T-helper 2 cell treated with Interferon-gamma antibody and Interleukin-4, amounts not matched to agents 100 ng/mL and 5 ng/mL, for 36 hours (primary cell): ENCODE data around the gene TUBA1A. TPM values are rescaled to one million over a fixed set of nuclear protein-coding genes. Genes with fewer than 3 reads are reported as not detected.
"Not testable (repeated sequence)": the region's sequence is repeated elsewhere in the genome, so short reads cannot be mapped to it uniquely, and the experiment has no call there.

Experiments used
- intact Hi-C: fragments of 100-400 bp; cut with micrococcal nuclease; formaldehyde crosslinking; loops from one replicate; pipeline ENCODE4 v1.15.1; 2023
- total RNA-seq: library from RNA; stranded (reverse); gene quantifications from 2 replicates; pipeline ENCODE4 v1.2.3, GENCODE V29; 2022

TUBA1A gene
- total RNA-seq, 1 donor from 2014 or later: 90.7 TPM

GRCh38 chr12:49160399-49160798 is 28.5 kb downstream of the TUBA1A start:
- intact Hi-C loops: no loop called here

DNA sequence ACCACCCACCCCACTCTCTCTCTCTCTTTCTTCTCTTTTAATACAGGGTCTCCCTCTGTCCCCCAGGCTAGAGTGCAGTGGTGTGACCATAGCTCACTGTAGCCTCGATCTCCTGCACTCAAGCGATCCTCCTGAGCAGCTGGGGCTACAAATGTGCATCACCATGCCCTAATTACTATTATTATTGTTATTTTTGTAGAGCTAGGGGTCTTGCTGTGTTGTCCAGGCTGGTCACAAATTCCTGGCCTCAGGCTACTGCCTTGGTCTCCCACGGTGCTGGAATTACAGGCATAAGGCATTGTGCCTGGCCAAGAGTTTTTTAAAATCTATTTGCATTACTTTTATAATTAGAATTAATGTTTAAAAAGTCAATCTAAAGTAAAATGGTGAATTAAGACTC is 34.7 kb downstream of the TUBA1A start:
- intact Hi-C loops: no loop called here

DNA sequence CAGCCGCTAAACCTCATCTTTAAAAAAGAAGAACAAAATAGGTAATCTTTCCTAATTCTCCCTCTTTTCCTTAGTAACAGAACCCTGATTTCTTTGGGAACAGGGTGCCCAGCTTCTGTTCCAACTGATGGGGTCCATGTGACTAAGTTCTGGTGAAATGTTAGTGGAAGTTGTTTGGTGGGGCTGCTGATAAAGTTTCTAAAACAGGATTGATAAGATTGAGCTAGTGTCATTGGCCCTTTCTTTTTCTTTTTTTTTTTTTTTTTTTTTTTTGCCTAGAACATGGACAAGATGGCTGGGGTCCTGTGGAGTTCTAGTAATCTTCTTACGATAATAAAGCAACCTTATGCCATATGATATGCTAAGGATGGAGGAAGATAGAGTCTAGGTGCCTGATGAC is 41.5 kb downstream of the TUBA1A start:
- intact Hi-C loops: no loop called here

DNA sequence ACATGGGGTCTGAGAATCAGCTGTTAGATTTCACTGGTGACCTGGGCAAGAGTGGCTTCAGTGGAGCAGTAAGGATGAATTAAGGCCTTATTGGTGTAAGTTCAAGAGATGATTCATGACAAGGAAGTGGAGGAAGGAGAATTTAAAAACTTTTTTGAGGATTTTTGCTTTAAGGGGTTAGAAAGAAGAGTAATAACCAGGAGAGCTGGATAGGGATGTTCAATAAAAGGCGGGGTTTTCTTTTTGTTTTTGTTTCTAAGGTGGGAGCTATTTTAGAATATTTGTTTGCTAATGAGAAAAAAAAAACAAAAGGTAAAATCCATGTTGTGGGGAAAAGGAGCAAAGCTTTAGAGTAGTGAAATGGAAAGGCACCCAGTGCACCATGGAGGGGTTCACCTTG is 42.5 kb downstream of the TUBA1A start:
- intact Hi-C loops: no loop called here

DNA sequence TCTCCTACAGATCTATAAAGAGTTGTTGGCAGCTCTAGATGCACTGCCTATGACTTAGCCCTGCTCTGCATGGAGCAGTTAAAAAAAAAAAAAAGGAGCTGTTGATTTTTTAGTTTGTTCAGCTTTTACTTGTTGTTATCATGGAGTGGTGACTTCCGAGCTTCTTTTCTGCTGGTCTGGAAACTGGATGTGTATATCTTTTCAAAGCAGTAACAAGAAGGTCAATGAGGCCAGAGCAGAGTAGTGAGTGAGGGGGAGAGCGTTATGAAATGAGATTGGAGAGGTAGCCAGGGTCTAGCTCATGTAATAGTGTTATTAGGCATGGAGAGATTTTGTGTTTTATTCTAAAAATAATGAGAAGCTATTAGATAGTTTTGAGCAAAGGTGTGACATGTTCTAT is 44.5 kb downstream of the TUBA1A start:
- intact Hi-C loops: no loop called here

DNA sequence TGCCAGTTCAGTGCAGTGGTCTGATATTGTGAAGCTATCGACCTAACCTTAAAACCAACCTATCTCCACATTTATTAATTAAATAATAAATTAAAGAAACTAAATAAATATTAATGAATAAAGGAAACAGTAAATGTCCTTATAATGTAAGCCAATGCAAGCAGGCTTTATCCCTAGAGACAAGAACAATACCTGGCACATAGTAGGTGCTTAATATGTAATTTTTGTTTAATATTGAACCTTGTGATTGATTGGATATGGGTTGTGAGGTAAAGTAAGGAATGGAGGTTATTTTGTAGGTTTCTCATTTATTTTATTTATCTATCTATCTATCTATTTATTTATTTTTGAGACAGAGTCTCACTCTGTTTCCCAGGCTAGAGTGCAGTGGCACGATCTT is 49.9 kb downstream of the TUBA1A start:
- intact Hi-C loops: no loop called here

DNA sequence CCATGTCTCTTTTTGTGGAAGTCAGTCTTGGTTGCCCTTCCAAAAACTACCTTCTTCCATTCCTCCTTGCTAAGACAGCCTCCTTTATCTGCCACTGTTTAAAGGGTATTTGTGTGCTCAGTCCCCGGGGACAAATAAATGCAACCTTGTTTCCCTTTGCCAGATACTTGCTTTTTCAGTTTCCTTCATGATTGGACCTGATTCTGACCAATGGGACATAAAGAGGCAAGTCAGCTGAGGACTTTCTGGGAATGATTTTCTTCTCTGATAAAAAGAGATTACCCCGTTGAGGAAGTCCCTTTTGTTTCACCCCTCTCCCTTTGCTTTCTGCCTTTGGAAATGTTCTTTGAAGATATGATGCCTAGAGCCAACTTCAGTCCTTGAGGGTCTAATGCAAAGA is 50.3 kb downstream of the TUBA1A start:
- intact Hi-C loops: no loop called here

- intact Hi-C loops: no loop called here
Observed at GRCh38 chr12:49137476-49137875, 51.4 kb downstream of the TUBA1A start.

GRCh38 chr12:49136997-49137396 is 51.9 kb downstream of the TUBA1A start:
- intact Hi-C loops: not testable (repeated sequence)

Other genes with a start within 250 kb of the TUBA1A start
- 126 TPM in 2 replicates for gene ARF3, start 231.6 kb downstream of the TUBA1A start, total RNA-seq
- 1.2 and 1.9 TPM in 2 replicates for gene WNT10B, start 217.3 kb downstream of the TUBA1A start, total RNA-seq
- not detected in 2 replicates for gene WNT1, start 210.8 kb downstream of the TUBA1A start, total RNA-seq
- 0.16 and 0.23 TPM in 2 replicates for gene DDN, start 189.7 kb downstream of the TUBA1A start, total RNA-seq
- gene PRKAG1, start 170.3 kb downstream of the TUBA1A start, total RNA-seq: 66.7 and 73.8 TPM in 2 replicates
- 106 and 109 TPM in 2 replicates for gene KMT2D, start 128.3 kb downstream of the TUBA1A start, total RNA-seq
- gene RHEBL1, start 119.1 kb downstream of the TUBA1A start, total RNA-seq: 5.4 and 6.5 TPM in 2 replicates
- gene DHH, start 94.3 kb downstream of the TUBA1A start, total RNA-seq: 0.07 and 0.09 TPM in 2 replicates
- gene LMBR1L, start 78.2 kb downstream of the TUBA1A start, total RNA-seq: 45.4 and 47.4 TPM in 2 replicates
- gene TUBA1B, start 57.7 kb downstream of the TUBA1A start, total RNA-seq: 2,161 and 2,173 TPM in 2 replicates
- 250 and 257 TPM in 2 replicates for gene TUBA1C, start 76.0 kb upstream of the TUBA1A start, total RNA-seq
- not detected in 2 replicates for gene PRPH, start 106.1 kb upstream of the TUBA1A start, total RNA-seq
- gene TROAP, start 134.2 kb upstream of the TUBA1A start, total RNA-seq: 77.6 and 79.0 TPM in 2 replicates
- gene C1QL4, start 148.1 kb upstream of the TUBA1A start, total RNA-seq: not detected in 2 replicates
- gene DNAJC22, start 157.8 kb upstream of the TUBA1A start, total RNA-seq: 0.11 TPM in 1 of 2 replicates, not detected in the other
- 14.6 and 17.5 TPM in 2 replicates for gene SPATS2, start 178.4 kb upstream of the TUBA1A start, total RNA-seq